RWPE1 (cell line): ENCODE results near the gene CCNI2.
A peak's percentile ranks its signal among the peaks of the same experiment; 100 is the strongest.

Experiments
- CTCF ChIA-PET: fragments of 350-600 bp; sonication (Branson Sonifier 250); formaldehyde crosslinking; extraction: SDS; loops from one replicate; lab custom pipeline; 2021; lab: Yijun Ruan, JAX
- POLR2A ChIA-PET: fragments of 400-600 bp; formaldehyde crosslinking; extraction: SDS; loops from one replicate; lab custom pipeline; 2020; ENCODE audit warnings: antibody characterized with exemption; ENCODE audit not compliant: low non-redundant PET; lab: Yijun Ruan, JAX
- DNase-seq: peaks from one replicate; pipeline ENCODE4 v3.0.0; 2012; ENCODE audit warnings: low spot score
- H3K27ac ChIP-seq: fragments of 450-650 bp; 2 replicates; pipeline ENCODE4 v1.5.1; 2017
- CTCF ChIP-seq: fragments of 450-650 bp; conservative IDR thresholded peaks from 2 replicates; pipeline ENCODE4 v1.5.1; 2017; ENCODE audit warnings: low read depth, mild to moderate bottlenecking

CCNI2 gene

GRCh38 chr5:132729896-132730295 lies 17.3 kb upstream of the CCNI2 start:
- TF ChIP-seq CTCF = no peak
- H3K27ac ChIP-seq = no peak overlapping the region
- ChIA-PET POLR2A (no interaction called here), CTCF (interaction anchor here (0.6 to 1.4 kb wide), 4 partner anchors 43 to 593 kb away, joined by 3 to 4 read pairs (median 4); no protein-coding TSS in a partner anchor)
- no peak for DNase-seq

- ChIA-PET POLR2A (no interaction called here), CTCF (interaction anchor here (0.6 kb wide), 1 partner anchor 86 kb away, joined by 3 read pairs; no protein-coding TSS in a partner anchor)
- DNase-seq = no peak
- no peak for TF ChIP-seq CTCF
- H3K27ac ChIP-seq = no peak overlapping the region
These were observed 13.6 kb upstream of the CCNI2 start for GRCh38 chr5:132733499-132734148.

GRCh38 chr5:132734687-132735086 lies 12.5 kb upstream of the CCNI2 start:
- TF ChIP-seq CTCF = no peak
- ChIA-PET POLR2A (no interaction called here), CTCF (interaction anchor here (0.7 kb wide), 1 partner anchor 47 kb away, joined by 3 read pairs; no protein-coding TSS in a partner anchor)
- no peak overlapping the region for H3K27ac ChIP-seq
- DNase-seq = no peak

- peak within 1 kb of the TSS; percentile 63 for H3K27ac ChIP-seq
- peak; percentile 100 for DNase-seq
- POLR2A ChIA-PET = interaction anchor here (0.6 to 1.0 kb wide), 4 partner anchors 9 to 80 kb away, joined by 3 to 4 read pairs (median 4); no protein-coding TSS in a partner anchor
- TF ChIP-seq CTCF = no peak
- CTCF ChIA-PET = interaction anchor here (1.1 to 1.3 kb wide), 2 partner anchors 83 to 350 kb away, joined by 3 read pairs; no protein-coding TSS in a partner anchor
These were observed 10.1 kb upstream of the CCNI2 start, which contains the start of gene KIF3A for GRCh38 chr5:132736853-132737833. Gene KIF3A (minus strand): TSS chr5:132737546. CDS start chr5:132737419, 127 bp downstream.

- no peak for TF ChIP-seq CTCF
- POLR2A ChIA-PET = interaction anchor here (0.6 to 1.0 kb wide), 3 partner anchors 38 to 79 kb away, joined by 3 to 4 read pairs (median 4); no protein-coding TSS in a partner anchor
- no peak for DNase-seq
- CTCF ChIA-PET = interaction anchor here (0.7 to 1.1 kb wide), 3 partner anchors 9 to 351 kb away, joined by 3 to 5 read pairs (median 3); partner anchors contain the start of gene CCNI2
- H3K27ac ChIP-seq = no peak overlapping the region
These were observed 9.1 kb upstream of the CCNI2 start for GRCh38 chr5:132737982-132738681.
